Cerebellar nuclear complex (tissue), 1 donor: ENCODE measurements around the gene DNASE1L3.

Source experiments
- DNase-seq, 2 experiments: peaks; one replicate each; lab custom pipeline; 2025; lab: John Stamatoyannopoulos, UW

DNASE1L3 gene

GRCh38 chr3:58161435-58162398 is 49.1 kb downstream of the DNASE1L3 start:
- DNase-seq: no peak

DNA sequence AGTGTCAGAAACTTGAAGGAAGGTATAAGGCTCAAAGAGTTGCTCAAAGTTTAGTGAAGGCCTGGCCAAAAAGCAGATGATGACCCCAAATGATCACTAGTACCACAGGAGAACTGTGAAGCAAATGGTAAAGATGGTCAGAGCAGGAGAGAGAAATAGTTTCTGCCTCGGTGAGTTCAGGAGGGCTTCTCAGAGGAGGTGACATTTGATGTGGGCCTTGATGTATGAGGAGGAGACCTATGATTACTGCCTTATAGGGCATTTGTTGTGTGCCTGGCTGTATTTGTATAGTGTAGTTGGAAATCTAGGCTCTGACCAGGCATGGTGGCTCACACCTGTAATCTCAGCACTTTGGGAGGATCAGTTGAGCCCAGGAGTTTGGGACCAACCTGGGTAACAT is 50.4 kb downstream of the DNASE1L3 start:
- no peak for DNase-seq

- DNase-seq: no peak
Observed at GRCh38 chr3:58158442-58159153, 52.2 kb downstream of the DNASE1L3 start.

DNA sequence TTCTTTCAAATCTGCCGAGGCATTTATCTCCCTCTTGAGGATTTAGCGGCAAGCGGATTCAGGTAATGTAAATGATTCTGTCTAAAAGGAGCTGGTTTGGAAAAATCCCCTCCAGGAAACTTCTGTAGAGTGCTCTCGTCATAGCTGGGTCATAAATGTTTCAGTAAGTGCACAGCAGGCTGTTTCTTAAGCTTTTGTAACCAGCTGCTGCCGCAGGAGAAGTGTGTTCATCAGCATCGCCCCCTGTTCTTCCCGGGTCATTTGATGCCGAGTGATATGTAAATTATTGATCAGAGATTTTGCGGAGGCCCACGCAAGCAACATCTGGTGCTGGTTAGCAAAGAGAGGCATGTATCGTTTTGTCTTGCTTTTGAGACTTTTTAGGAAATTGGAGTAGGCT is 53.1 kb downstream of the DNASE1L3 start:
- DNase-seq: no peak

DNA sequence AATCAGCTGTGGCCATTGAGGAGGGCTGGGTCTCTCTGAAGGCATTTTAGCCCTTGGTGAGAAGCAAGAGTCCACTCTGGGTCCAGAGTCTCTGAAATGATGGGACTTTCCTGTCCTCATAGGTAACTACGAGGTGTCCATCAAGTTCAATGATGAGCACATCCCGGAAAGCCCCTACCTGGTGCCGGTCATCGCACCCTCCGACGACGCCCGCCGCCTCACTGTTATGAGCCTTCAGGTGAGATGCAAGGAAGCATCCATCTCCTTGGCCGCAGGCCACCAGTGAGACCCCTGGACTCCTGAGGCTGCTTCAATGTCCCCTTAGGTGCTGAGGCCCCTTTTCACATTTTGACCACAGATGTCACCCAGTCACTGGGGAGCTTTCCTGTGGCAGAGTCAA is 54.9 kb downstream of the DNASE1L3 start:
- DNase-seq: no peak

- DNase-seq: peak; percentile 14 to 58
Observed at GRCh38 chr3:58154626-58155449, 55.9 kb downstream of the DNASE1L3 start.

DNA sequence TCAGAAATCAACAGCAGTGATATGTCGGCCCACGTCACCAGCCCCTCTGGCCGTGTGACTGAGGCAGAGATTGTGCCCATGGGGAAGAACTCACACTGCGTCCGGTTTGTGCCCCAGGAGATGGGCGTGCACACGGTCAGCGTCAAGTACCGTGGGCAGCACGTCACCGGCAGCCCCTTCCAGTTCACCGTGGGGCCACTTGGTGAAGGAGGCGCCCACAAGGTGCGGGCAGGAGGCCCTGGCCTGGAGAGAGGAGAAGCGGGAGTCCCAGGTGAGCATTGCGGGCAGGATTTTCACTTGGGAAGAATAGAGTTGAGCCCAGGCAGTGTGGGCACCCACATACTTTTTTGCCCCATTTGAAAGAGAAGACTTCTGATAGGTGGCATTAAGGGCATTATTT is 57.4 kb downstream of the DNASE1L3 start:
- no peak for DNase-seq

DNA sequence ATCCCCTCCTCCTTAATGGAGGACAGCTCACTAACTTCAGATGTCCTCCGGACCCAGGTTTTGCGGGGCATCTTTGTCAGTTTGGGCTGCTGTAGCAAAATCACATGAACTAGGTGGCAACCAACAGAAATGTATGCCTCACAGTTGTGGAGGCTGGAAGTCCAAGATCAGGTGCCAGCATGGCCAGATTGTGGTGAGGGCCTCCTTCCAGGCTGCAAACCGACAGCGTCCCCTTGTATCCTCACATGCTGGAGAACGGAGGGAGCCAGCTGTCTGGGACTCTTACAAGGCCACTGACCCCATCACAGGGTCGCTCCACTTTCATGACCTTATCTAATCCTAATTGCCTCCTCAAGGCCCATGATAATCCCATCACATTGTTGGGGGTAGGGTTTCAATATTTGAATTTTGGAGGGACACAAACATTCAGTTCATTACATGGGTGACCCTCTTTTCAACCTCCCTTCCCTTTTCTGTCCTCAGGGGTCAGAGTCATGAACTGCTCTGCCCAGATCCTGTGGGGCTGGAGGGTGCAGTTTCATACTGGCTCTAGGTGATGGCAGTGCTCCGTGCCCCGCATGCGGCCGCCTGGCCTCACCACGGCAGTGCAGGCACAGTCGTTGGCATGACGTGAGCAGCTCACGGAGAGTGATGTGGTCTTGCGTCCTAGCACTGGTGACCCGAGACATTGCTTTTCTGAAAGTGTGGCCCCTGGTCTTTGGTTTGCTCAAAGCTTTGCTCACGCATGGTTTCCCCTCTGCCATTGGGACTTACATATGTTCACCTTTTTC is 58.4 kb downstream of the DNASE1L3 start:
- no peak for DNase-seq

- no peak for DNase-seq
Observed at GRCh38 chr3:58151637-58152036, 59.1 kb downstream of the DNASE1L3 start.

DNA sequence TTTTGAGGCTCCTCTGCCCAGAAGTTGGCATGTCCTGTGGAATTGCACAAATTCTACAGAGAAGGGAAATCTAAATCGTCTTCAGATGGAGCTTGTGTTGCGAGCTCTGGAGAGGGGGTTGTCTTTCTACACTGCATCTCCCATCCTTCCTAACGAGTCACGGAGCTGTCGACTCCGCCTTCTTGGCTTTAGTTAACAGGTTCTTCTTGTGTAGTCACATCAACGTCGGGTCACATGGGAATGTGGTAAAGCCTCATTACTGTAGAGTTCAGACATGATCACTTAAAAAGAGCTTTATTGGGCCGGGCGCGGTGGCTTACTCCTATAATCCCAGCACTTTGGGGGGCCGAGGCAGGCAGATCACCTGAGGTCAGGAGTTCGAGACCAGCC is 60.0 kb downstream of the DNASE1L3 start:
- DNase-seq: no peak

DNA sequence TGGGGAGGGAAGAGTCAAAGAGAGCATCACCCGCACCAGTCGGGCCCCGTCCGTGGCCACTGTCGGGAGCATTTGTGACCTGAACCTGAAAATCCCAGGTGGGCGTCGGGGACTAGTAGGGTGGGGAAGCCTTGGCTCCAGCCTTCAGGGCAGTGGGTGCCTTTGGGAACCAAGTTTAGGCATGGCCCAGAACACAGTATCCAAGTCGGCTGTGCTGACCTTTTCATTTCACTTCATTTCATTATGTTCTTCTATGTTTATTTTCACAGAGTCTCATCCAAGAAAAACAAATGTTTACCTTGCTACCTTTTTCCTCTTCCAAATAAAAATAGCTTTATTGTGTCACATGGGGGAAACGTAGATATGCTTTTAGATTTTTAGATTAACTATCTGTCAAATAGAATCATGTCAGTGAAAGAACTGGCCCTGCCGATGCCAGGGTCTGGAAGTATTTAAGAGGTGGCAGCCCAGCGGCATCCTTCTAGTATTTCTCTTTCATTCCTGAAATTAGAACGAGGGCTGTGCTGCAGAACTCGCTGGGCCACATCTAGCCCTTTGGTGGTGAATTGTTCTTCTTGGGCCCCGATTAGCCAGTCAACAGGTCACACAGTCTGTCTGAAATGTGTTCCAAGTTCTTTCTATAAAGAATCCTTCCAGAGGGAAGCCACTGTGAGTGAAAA is 60.5 kb downstream of the DNASE1L3 start:
- no peak for DNase-seq

GRCh38 chr3:58148049-58148448 is 62.7 kb downstream of the DNASE1L3 start:
- DNase-seq: no peak

- DNase-seq: no peak
Observed at GRCh38 chr3:58144478-58145325, 66.1 kb downstream of the DNASE1L3 start.

DNA sequence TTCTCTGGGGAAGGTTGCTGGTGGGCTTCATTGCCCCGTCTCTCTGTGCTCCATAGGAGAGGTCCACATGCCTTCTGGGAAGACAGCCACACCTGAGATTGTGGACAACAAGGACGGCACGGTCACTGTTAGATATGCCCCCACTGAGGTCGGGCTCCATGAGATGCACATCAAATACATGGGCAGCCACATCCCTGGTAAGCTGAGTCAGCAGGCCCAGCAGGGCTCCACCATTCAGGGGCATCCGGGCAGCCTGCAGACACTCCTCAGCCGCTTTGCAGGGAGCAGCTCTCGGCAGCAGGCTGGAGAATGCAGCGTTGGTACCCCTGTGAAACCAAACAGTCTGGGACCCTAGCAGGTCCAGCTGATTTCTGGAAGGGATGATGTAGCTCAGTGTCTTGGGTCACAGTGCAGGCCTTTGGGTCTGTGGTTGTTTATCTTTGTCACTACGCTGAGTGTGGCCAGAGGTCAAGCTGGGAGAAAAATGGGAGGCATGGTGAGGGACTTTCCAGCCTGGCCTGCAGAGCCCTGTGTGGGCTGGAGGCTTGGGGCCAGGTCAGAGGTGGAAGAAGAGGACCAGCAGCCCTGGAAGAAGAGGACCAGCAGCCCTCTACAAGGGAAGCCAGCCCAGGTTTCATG is 67.2 kb downstream of the DNASE1L3 start:
- DNase-seq: no peak
